ENCODE measurements around the gene HSPB1.

DNA sequence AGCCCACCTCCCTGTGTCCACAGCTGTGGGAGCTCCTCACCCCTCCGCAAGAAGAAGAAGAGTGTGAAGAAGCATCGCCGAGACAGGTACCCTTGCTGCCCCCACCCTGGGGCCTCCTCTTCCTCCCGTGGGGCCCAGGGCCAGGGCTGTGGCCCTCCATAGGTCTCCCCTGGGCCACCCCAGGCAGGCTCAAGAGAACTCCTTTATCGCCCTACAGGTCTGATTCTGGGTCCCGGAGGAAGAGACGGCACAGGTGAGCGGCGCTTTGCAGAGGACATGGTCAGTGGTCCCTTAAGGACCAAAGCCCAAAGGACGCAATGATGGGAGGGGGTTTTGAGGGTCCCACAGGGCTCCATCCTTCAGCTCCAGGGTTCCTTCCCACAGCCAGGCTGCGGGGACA, 41.1 kb upstream of the HSPB1 start:
- TF ChIP-seq, protein P1, sequence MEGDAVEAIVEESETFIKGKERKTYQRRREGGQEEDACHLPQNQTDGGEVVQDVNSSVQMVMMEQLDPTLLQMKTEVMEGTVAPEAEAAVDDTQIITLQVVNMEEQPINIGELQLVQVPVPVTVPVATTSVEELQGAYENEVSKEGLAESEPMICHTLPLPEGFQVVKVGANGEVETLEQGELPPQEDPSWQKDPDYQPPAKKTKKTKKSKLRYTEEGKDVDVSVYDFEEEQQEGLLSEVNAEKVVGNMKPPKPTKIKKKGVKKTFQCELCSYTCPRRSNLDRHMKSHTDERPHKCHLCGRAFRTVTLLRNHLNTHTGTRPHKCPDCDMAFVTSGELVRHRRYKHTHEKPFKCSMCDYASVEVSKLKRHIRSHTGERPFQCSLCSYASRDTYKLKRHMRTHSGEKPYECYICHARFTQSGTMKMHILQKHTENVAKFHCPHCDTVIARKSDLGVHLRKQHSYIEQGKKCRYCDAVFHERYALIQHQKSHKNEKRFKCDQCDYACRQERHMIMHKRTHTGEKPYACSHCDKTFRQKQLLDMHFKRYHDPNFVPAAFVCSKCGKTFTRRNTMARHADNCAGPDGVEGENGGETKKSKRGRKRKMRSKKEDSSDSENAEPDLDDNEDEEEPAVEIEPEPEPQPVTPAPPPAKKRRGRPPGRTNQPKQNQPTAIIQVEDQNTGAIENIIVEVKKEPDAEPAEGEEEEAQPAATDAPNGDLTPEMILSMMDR (IDR thresholded peaks at IDR 0.05), result no peak
- TF ChIP-seq EP300 (IDR thresholded peaks at IDR 0.05), result no peak
- TF ChIP-seq POLR2A (IDR thresholded peaks at IDR 0.05), result no peak
